Colonic mucosa (tissue), 4 donors: ENCODE measurements around the gene CRAMP1. TPM values are rescaled to one million over a fixed set of nuclear protein-coding genes. Genes with fewer than 3 reads are reported as not detected.

ENCODE experiments used
- DNase-seq: peaks from one replicate; pipeline ENCODE4 v3.0.0-alpha.2; 2020
- H3K27ac ChIP-seq: fragments of 200-600 bp; one replicate; pipeline ENCODE4 v1.8.0; 2021
- H3K27me3 ChIP-seq: fragments of 200-600 bp; one replicate; pipeline ENCODE4 v1.8.0; 2021
- H3K36me3 ChIP-seq: fragments of 200-600 bp; one replicate; pipeline ENCODE4 v1.8.0; 2021
- H3K4me1 ChIP-seq: fragments of 200-600 bp; one replicate; pipeline ENCODE4 v1.8.0; 2021; ENCODE audit warnings: mild to moderate bottlenecking
- H3K4me3 ChIP-seq: fragments of 200-600 bp; one replicate; pipeline ENCODE4 v1.8.0; 2021
- H3K9ac ChIP-seq, 2 donors: one replicate each; pipeline ENCODE4 v1.7.0; 2013; ENCODE audit warnings: control low read depth in 2 of 2, low read depth in 2 of 2, low read length in 2 of 2
- H3K9me3 ChIP-seq: fragments of 200-600 bp; one replicate; pipeline ENCODE4 v1.8.0; 2021
- intact Hi-C: fragments of 100-400 bp; cut with DNase I; formaldehyde crosslinking; loops from one replicate; pipeline ENCODE4 v1.14.1; 2022
- total RNA-seq, 2 donors: library from RNA; stranded (reverse); fragmentation: NEBNext Ultra II Directional in 1 of 2; extraction: Animal tissue kit (Norgen Biotek cat#: 25700) in 1 of 2; gene quantifications; one replicate each; pipeline ENCODE4 v1.2.1, GENCODE V29; 2021
- TF ChIP-seq, protein P1 (sequence below): fragments of 200-600 bp; IDR thresholded peaks from one replicate; pipeline ENCODE4 v1.8.0; 2022; ENCODE audit warnings: antibody characterized with exemption, mild to moderate bottlenecking
- donor health status: healthy.
- donor health status: DM: no; HTN: no; CAD: no.
- donor health status: DM: no; HTN: no; CAD: no.

Gene CRAMP1
- total RNA-seq, 2 donors from 2014 or later, result 13.6 to 17.1 TPM

DNA sequence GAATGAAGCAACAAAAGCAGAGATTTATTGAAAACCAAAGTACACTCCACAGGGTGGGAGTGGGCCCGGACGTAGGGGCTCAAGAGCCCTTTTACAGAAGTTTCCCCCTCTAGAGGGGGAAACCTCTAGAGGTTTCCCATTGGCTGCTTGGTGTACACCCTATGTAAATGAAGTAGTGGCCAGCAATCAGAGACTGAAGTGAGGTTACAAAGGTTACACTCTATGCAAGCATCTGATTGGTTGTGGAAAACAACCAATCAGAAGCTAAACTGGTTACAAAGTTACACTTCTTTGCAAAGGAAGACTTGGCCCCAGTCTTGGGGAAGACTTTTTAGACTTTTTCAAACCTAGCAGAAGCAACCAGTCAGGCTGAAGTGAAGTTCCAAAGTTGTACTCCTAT lies 27.1 kb downstream of the CRAMP1 start:
- no peaks in the 10 kb centered on the region for H3K4me1 ChIP-seq
- intact Hi-C loops, result no loop called here
- no peak overlapping the region for H3K4me3 ChIP-seq
- no peaks in the 10 kb centered on the region for H3K27me3 ChIP-seq
- TF ChIP-seq, protein P1, sequence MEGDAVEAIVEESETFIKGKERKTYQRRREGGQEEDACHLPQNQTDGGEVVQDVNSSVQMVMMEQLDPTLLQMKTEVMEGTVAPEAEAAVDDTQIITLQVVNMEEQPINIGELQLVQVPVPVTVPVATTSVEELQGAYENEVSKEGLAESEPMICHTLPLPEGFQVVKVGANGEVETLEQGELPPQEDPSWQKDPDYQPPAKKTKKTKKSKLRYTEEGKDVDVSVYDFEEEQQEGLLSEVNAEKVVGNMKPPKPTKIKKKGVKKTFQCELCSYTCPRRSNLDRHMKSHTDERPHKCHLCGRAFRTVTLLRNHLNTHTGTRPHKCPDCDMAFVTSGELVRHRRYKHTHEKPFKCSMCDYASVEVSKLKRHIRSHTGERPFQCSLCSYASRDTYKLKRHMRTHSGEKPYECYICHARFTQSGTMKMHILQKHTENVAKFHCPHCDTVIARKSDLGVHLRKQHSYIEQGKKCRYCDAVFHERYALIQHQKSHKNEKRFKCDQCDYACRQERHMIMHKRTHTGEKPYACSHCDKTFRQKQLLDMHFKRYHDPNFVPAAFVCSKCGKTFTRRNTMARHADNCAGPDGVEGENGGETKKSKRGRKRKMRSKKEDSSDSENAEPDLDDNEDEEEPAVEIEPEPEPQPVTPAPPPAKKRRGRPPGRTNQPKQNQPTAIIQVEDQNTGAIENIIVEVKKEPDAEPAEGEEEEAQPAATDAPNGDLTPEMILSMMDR, result no peak
- no peak overlapping the region for H3K9ac ChIP-seq
- H3K9me3 ChIP-seq, result no peaks in the 10 kb centered on the region
- no peak for DNase-seq
- H3K36me3 ChIP-seq, result peaks cover 21% of the 10 kb centered on the region
- no peak overlapping the region for H3K27ac ChIP-seq

DNA sequence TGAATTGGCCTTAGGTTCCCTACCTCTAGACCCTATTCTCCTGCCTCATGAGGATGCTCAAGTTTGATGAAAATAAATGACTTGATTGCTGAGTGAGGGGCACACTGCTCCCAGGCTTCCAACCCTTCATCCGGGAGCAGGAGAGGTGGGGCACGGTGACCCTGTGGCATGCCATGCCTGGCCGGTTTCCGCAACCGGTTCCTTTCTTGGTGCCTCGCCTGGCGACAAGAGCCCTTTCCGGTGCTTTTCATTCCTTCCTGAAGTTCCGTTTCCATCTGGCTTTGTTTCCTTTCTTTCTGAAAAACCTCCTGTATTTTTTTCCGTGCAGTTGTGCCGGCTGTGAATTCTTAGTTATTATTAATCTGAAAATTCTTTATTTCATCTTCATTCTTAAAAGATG lies 27.7 kb downstream of the CRAMP1 start:
- TF ChIP-seq, protein P1, result no peak
- no peak overlapping the region for H3K4me3 ChIP-seq
- no peak for DNase-seq
- no peak overlapping the region for H3K9ac ChIP-seq
- no peak overlapping the region for H3K27ac ChIP-seq
- H3K27me3 ChIP-seq, result no peaks in the 10 kb centered on the region
- H3K4me1 ChIP-seq, result no peaks in the 10 kb centered on the region
- intact Hi-C loops, result no loop called here
- peaks cover 21% of the 10 kb centered on the region for H3K36me3 ChIP-seq
- H3K9me3 ChIP-seq, result no peaks in the 10 kb centered on the region

DNA sequence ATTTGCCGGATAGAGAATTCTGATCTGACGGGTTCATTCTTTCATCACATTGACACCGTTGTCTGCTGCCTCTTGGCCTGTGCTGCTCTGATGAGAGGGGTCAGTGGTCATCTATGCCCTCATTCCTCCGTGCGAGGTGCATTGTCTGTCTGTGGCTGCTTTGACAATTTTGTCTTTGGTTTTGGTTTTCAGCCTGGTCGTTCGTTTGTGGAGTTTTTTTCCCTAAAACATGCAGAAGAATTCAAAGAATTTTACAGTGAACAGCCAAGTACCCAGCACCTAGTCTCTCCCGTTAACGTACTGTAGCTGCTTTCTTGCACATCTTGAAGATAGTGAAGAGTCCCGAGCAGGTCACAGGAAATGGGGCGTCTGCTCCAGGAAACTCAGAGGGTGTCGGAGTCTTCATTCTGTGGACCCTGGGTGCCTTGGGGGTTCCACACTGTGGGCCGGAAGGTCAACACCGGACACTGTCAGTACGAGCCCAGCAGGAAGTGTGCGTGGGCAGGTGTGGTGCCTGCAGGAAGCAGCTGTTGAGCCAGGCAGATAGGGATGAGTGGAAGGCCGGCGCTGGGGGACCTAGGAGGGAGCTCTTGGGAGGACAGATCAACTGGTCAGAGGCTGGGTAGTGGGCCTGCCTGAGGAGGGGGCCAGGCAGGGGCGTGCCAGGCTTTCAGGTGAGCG lies 28.2 kb downstream of the CRAMP1 start:
- Histone ChIP-seq H3K27me3 (no peaks in the 10 kb centered on the region), H3K9me3 (no peaks in the 10 kb centered on the region), H3K4me1 (no peaks in the 10 kb centered on the region), H3K36me3 (peaks cover 21% of the 10 kb centered on the region), H3K4me3 (no peak overlapping the region), H3K27ac (no peak overlapping the region), H3K9ac (no peak overlapping the region)
- no peak for DNase-seq
- intact Hi-C loops, result no loop called here
- TF ChIP-seq, protein P1, result no peak

DNA sequence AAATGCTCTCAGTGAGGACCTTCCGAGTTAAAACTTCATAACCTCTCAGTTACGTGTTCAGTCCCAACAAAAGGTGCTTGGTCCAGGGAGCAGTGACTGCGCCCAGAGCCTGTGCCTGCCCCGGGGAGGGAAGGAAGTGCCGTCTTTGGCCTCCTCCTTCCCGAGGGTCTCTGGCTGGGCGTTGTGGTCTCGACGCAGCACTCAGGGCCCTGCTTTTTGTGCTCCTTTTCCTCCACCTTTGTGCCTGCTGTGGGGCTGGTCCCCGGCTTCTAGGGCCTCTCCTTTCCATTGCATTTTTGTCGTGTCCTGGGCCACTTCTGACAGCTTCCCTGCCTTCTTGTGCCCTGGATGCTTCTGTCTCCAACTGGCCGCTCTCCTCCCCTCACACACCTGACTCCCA lies 29.1 kb downstream of the CRAMP1 start:
- Histone ChIP-seq H3K36me3 (peaks cover 21% of the 10 kb centered on the region), H3K27me3 (no peaks in the 10 kb centered on the region), H3K27ac (no peak overlapping the region), H3K9me3 (no peaks in the 10 kb centered on the region), H3K9ac (no peak overlapping the region), H3K4me1 (no peaks in the 10 kb centered on the region), H3K4me3 (no peak overlapping the region)
- DNase-seq, result no peak
- intact Hi-C loops, result no loop called here
- TF ChIP-seq, protein P1, result no peak

DNA sequence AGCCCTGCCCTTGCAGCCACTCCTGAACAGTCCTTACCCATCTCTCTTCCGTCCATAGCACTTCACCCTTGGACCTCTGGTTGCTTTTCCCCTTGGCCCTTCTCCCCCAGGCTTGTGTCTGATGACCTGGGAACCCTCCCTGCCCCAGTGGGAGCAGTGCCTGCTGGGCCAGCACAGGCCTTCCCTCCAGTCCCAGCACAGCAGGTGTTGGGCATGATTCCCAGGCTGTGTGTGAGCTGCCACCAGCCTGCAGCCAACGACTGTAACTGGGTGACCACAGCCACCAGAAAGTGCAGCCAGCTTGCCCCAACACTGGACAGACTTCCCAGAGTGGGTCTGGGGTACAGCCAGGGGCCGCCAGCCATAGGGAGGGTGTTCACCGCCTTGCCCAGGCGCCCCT lies 30.0 kb downstream of the CRAMP1 start:
- TF ChIP-seq, protein P1, result no peak
- Histone ChIP-seq H3K4me1 (no peaks in the 10 kb centered on the region), H3K9ac (no peak overlapping the region), H3K4me3 (no peak overlapping the region), H3K9me3 (no peaks in the 10 kb centered on the region), H3K27me3 (no peaks in the 10 kb centered on the region), H3K36me3 (peaks cover 21% of the 10 kb centered on the region), H3K27ac (no peak overlapping the region)
- DNase-seq, result no peak
- intact Hi-C loops, result no loop called here
